WTC11 (cell line): ENCODE results near the gene UGT2B7.

Source experiments
- ESRRA ChIP-seq: sonication (generic); formaldehyde crosslinking; IDR thresholded peaks from 2 replicates; pipeline ENCODE4 v1.8.1; 2022; ENCODE audit warnings: mild to moderate bottlenecking, missing genetic modification reagents, borderline replicate concordance
- NFYB ChIP-seq: sonication (generic); formaldehyde crosslinking; conservative IDR thresholded peaks from 2 replicates; pipeline ENCODE4 v1.8.0; 2022; ENCODE audit warnings: low read depth, missing genetic modification reagents
- SP1 ChIP-seq: sonication (generic); formaldehyde crosslinking; conservative IDR thresholded peaks from 2 replicates; pipeline ENCODE4 v1.8.1; 2022; ENCODE audit warnings: missing genetic modification reagents
- ZNF317 ChIP-seq: sonication (generic); formaldehyde crosslinking; IDR thresholded peaks from 2 replicates; pipeline ENCODE4 v1.8.1; 2023; ENCODE audit warnings: low read depth, mild to moderate bottlenecking, moderate library complexity, missing genetic modification reagents, borderline replicate concordance
- TF ChIP-seq, protein P1 (sequence below): fragments of 200-600 bp; IDR thresholded peaks from 2 replicates; pipeline ENCODE4 v1.8.0; 2022; ENCODE audit warnings: antibody characterized with exemption
- TF ChIP-seq, protein P2 (sequence below): sonication (generic); formaldehyde crosslinking; IDR thresholded peaks from 2 replicates; pipeline ENCODE4 v1.8.0; 2022; ENCODE audit warnings: mild to moderate bottlenecking, missing genetic modification reagents

DNA sequence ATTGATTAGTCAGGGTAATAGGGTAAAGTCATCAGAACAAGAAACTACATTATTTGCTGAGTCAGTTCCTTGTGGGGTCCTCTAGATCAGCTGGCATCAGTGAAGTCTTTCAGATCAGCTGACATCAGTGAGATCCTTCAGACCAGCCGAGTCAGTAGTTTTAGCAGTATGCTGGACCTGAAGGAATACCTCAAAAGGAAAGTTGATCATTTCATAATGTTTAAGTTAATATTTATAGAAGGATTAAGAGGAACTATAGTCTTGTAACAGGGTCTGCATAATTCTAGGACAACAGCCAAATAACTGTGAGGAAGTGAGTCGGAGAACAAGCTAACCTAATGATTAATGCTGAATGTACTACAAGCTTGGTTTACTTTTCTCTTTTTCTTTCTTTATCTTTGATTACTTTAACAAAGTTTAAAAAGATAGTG, 958 bp upstream of the UGT2B7 start:
- TF ChIP-seq, protein P1, sequence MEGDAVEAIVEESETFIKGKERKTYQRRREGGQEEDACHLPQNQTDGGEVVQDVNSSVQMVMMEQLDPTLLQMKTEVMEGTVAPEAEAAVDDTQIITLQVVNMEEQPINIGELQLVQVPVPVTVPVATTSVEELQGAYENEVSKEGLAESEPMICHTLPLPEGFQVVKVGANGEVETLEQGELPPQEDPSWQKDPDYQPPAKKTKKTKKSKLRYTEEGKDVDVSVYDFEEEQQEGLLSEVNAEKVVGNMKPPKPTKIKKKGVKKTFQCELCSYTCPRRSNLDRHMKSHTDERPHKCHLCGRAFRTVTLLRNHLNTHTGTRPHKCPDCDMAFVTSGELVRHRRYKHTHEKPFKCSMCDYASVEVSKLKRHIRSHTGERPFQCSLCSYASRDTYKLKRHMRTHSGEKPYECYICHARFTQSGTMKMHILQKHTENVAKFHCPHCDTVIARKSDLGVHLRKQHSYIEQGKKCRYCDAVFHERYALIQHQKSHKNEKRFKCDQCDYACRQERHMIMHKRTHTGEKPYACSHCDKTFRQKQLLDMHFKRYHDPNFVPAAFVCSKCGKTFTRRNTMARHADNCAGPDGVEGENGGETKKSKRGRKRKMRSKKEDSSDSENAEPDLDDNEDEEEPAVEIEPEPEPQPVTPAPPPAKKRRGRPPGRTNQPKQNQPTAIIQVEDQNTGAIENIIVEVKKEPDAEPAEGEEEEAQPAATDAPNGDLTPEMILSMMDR = no peak
- TF ChIP-seq SP1 (no peak), ESRRA (CRISPR knock-in tag) (no peak), ZNF317 (CRISPR knock-in tag) (no peak), NFYB (no peak)
- TF ChIP-seq, protein P2, sequence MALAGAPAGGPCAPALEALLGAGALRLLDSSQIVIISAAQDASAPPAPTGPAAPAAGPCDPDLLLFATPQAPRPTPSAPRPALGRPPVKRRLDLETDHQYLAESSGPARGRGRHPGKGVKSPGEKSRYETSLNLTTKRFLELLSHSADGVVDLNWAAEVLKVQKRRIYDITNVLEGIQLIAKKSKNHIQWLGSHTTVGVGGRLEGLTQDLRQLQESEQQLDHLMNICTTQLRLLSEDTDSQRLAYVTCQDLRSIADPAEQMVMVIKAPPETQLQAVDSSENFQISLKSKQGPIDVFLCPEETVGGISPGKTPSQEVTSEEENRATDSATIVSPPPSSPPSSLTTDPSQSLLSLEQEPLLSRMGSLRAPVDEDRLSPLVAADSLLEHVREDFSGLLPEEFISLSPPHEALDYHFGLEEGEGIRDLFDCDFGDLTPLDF (CRISPR knock-in tag) = no peak
